Sigmoid colon (tissue), 4 donors: ENCODE data around the gene ANTXR1.

Source experiments
- CTCF ChIP-seq, 4 experiments: fragments of 450-650 bp in 3 of 4; fragments of 200-600 bp in 1 of 4; IDR thresholded peaks; one replicate each; pipeline ENCODE4 v1.5.1; 2016 to 2019; ENCODE audit warnings: antibody characterized with exemption in 4 of 4, mild to moderate bottlenecking in 3 of 4, moderate library complexity in 2 of 4
- POLR2A ChIP-seq, 2 donors: fragments of 450-650 bp; IDR thresholded peaks; one replicate each; pipeline ENCODE4 v1.6.1; 2016; ENCODE audit warnings: antibody characterized with exemption in 2 of 2, mild to moderate bottlenecking in 2 of 2, moderate library complexity in 2 of 2
- POLR2AphosphoS5 ChIP-seq, 4 donors: sonication (generic); formaldehyde crosslinking; IDR thresholded peaks; one replicate each; pipeline ENCODE4 v1.6.1; 2017; ENCODE audit warnings: antibody characterized with exemption in 4 of 4

DNA sequence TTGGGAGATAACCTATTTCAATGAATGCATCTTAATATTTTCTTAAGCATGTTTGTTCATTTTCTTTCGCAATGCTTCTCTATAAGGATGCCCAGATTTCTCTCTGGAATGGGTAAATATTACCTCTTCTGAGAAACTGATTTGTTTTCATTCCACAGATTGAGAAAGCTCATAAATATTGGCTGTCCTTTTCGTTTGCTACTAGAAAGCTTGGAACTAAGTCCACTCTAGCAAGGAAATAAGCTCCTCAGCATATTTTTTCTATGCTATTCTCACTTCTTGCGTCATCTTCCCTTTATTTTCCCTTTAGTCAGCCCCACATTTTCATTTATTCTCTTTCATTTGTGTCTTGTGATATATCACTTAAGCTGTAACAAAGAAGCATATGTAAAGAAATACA is 76.3 kb downstream of the ANTXR1 start:
- TF ChIP-seq CTCF (IDR thresholded peaks at IDR 0.05) (no peak), POLR2AphosphoS5 (IDR thresholded peaks at IDR 0.05) (no peak), POLR2A (IDR thresholded peaks at IDR 0.05) (no peak)
